Airway epithelial cell (primary cell): ENCODE results near the gene RANBP17. TPM values are rescaled to one million over a fixed set of nuclear protein-coding genes. Genes with fewer than 3 reads are reported as not detected.

Source experiments
- total RNA-seq: library from RNA; depleted of rRNA; stranded (reverse); fragments of >200 nt; gene quantifications from 2 replicates; pipeline ENCODE4 v1.2.3, GENCODE V29; 2015

Gene RANBP17
- 3.4 and 3.5 TPM in 2 replicates for total RNA-seq

DNA sequence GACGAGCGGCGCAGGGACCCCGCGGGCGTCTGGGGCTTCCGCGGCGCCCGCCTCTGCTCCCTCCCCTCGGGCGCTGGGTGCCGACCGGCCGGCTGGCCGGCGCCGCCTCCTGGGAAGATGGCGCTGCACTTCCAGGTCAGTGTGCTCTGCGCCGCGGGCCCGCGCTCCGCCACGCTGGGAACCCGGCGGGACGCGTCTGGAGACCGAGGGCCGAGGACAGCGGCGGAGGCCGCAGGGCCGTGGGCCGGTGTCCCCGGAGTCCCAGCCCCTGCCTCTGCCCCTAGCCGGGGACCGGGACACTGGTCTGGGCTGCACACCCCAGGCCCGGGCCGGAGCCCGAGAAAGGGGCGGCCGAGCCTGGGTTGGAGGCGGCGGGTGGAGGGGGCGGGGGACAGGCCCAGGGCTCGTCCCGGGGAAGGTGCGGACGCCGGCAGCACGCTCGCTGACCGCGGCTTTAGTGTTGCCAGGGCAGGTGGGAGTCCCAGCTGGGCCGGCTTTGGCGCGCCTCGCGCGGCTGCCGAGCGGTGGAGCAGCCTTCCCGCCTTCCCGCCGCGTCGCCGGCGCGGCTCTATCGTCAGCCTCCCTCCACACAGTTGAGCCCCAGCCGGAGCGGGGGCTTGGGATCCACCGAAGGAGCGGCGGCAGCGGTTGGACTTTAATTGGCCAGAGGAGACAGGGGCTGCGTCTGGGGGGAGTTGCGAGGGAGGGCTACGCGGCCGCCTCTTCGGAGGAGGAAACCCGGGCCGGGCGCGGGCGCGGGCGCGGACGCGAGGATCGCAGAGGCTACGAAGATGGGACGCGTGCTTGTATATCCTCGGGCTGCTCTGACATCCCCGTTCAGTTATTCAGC, at the start of gene RANBP17:
Gene RANBP17 (plus strand): TSS at position 102 of the 850 bp plus-strand sequence.

DNA sequence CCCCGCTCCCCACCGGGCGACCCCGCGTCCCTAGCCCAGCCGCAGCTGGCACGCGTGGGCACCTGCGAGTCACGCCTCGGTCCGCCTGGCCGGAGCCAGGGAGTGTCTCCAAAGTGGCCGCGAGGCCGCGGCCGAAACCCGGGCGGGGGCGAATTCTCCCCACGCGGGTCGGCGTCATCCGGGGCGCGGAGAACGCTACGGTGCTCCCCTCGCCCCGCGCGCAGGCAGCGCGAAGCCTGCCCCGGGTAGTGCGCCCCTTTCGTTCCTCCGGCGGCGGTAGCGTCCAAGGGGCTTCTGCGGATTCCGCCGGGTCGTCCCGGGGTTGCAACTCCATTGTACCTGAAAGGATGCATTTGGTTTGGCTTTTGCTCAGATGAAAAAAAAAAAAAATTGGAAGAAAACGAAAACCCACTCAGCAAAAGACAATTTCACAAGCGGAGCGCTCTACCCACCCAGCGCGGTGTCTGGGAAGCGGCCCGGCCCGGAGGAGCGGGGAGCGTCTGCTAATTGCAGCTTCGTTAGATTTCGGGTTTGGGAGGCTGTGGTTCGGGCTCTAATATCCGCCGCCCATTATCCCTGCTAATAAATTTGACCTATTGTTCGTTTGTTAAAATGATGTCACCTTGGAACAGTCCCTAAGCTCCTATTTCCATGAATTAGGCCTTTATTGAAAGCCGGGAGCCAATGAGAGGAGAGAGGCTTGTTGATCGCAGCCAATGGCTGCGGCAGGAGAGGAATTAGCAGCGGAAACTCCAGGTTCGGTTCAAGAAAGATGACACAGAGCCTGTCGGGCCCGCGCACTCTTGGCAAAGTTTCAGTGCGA, 446.8 kb downstream of the RANBP17 start, which contains the start of gene TLX3:
Gene TLX3 (plus strand): TSS at position 796 of the 823 bp plus-strand sequence. CDS start 118 bp downstream, outside the sequence.

Other genes with a start within 250 kb of the RANBP17 start
- gene GABRP, start 78.3 kb upstream of the RANBP17 start, total RNA-seq: 0.09 and 0.35 TPM in 2 replicates